ENCODE results near the gene PTTG1IP.

Gene PTTG1IP

DNA sequence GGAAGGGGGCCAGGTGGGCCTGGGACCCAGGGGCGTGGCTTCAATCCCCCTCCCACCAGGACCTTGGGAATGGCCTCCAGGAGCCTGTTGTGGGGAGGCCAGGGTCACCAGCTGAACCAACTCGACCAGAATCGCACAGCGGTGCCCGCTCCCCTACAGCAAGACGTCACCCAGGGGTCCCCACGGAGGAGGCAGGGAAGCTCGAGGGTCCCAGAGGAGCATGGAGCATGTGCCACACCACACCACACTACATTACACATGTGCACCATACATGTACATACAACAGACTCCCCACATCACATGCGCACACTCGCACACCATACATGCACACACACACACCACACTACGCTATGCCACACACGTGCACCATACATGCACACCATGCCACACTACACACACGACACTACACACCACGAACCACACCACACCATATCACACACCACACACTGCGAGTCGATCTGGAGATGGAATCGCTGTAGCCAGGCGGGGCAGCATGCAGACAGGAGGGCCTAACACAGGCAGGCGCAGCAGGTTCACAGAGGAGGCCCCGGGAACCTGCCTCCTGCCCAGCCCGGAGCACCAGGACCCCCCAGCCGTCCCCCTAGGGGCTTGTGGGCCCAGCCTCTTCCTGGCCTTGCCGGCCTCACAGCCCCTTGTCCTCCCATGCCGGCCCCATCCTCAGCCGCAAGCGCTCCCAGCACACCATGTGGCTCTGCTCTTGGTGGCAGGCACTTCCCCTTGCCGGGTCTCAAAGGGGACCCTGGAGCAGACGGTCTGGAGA, 46.6 kb upstream of the PTTG1IP start:
- H2BK5ac ChIP-seq (ENCODE audit: low read length), result peak overlapping the region; percentile 91
- H3K27me3 ChIP-seq (ENCODE audit: control insufficient read depth in 3 of 3, insufficient read depth in 3 of 3, low read depth in 1 of 3, low read length in 3 of 3), result peaks cover 23 to 80% (median 66%) of the 10 kb centered on the region in 3 experiments

DNA sequence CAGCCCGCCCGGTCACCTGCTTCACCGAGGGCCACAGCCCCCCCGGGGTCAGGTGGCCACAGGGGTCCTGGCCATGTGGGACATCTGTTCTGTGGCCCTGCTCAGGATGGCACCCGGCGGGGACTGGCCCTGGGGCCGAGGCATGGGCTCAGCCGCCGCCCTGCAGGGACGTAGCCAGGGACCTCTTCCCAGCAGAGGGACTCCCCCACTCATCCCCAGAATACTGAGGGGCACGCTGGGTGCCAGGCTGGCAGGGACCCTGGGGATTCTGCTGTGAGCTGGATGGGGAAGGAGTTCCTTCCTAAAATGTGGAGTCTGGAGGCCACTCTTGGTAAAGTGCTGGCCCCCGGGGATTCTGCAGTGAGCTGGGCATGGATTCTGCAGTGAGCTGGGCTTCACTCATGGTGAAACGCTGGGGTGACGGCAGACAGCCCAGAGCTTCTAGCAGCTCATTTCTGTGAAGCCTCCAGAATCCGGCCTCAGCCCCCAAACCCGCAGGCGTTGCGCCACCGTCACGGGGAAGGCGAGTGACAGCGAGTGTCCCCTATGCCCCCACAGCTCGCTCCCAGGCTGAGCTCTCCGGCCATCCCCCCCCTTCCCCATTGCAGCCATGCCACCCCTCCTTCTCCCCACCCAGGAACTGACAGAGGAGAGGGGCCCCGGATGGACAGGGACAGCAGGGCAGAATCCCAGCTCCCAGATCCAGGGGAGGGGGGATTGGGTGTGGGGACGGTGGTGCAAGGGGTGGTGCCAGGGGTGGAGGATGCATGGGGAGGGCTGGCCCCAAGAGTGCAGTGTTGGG, 45.8 kb upstream of the PTTG1IP start:
- DNase-seq (ENCODE audit: low spot score), result no peak
- peaks cover 20 to 73% (median 61%) of the 10 kb centered on the region in 3 experiments for H3K27me3 ChIP-seq (ENCODE audit: control insufficient read depth in 3 of 3, insufficient read depth in 3 of 3, low read depth in 1 of 3, low read length in 3 of 3)
- H3K4me3 ChIP-seq (ENCODE audit: low read length in 2 of 2), result no peak overlapping the region

More for the DNA sequence above, 46.6 kb upstream of the PTTG1IP start:
- peak overlapping the region; percentile 86 for H3K18ac ChIP-seq (ENCODE audit: low read length)
- peak overlapping the region; percentile 99 for H3K14ac ChIP-seq (ENCODE audit: low read length)
- peak overlapping the region; percentile 50 for H2BK15ac ChIP-seq (ENCODE audit: low read length)
- peak overlapping the region; percentile 88 for H2BK12ac ChIP-seq (ENCODE audit: low read length)
- peaks cover 3 to 7% of the 10 kb centered on the region in 2 donors for H3K9me3 ChIP-seq (replicated peaks in 1 of 2; ENCODE audit: control insufficient read depth in 2 of 2, insufficient read depth in 1 of 2, low read depth in 1 of 2, low read length in 2 of 2)
- H4K91ac ChIP-seq (ENCODE audit: low read depth, low read length, poor library complexity), result no peak overlapping the region
- peak overlapping the region; percentile 74 for H3K9ac ChIP-seq (ENCODE audit: low read depth, low read length, poor library complexity)
- WGBS, 2 donors (ENCODE audit: extremely low coverage in 2 of 2, insufficient read length in 2 of 2, insufficient replicate concordance in 1 of 2), result 100% methylated on average over 2 of the region's 28 CpGs; no CpG with 5 or more reads in 1 of the 2 donors
- peak overlapping the region; percentile 78 for H3K23ac ChIP-seq (ENCODE audit: low read depth, low read length, poor library complexity)
- peak overlapping the region; percentile 49 for H2AFZ ChIP-seq (ENCODE audit: low read length)
- H3K4ac ChIP-seq (ENCODE audit: low read length), result no peak overlapping the region
- no peak overlapping the region for H2BK120ac ChIP-seq (ENCODE audit: low read depth, low read length)
- no peak for DNase-seq (ENCODE audit: low spot score)
- peak overlapping the region in 1 of 2 donors; percentile 58 for H3K4me3 ChIP-seq (ENCODE audit: low read length in 2 of 2)
- H2AK5ac ChIP-seq (ENCODE audit: low read depth, low read length), result peak overlapping the region; percentile 82
- H3K79me1 ChIP-seq (ENCODE audit: low read depth, low read length), result no peaks in the 10 kb centered on the region
- H3K36me3 ChIP-seq (replicated peaks in 1 of 2; ENCODE audit: control insufficient read depth in 2 of 2, insufficient read depth in 2 of 2, low read length in 2 of 2), result no peaks in the 10 kb centered on the region
- no peak overlapping the region for H4K8ac ChIP-seq (ENCODE audit: low read depth, low read length)
- peaks cover 0 to 1% of the 10 kb centered on the region in 2 donors for H3K4me1 ChIP-seq (ENCODE audit: control insufficient read depth in 2 of 2, insufficient read depth in 1 of 2, low read depth in 1 of 2, low read length in 2 of 2)
- no peak overlapping the region for H3K4me2 ChIP-seq (ENCODE audit: insufficient read depth, low read length, poor library complexity, severe bottlenecking)
- H3K27ac ChIP-seq (replicated peaks; ENCODE audit: low read length), result no peak overlapping the region

DNA sequence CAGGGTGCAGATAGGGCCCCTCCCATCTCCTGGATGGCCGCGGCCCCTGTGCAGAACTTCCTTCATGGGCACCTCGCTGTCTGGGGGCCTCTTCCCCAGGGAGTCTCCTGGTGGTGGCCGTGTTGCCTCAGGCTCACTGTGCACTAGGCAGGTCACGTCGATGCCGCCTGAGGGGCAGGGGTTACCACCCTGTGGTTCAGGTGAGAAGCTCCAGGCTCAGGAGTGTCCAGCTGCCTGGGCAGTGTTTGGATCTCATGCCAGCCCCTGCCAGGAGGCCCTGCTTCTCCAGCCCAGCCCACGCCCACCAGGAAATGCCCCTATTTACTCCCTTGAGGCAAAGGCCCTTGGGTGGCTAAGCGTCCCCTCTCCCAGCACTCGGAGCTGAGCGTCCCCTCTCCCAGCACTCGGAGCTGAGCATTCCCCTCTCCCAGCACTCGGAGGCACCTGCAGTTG, 45.1 kb upstream of the PTTG1IP start:
- Histone ChIP-seq H3K27me3 (ENCODE audit: control insufficient read depth in 3 of 3, insufficient read depth in 3 of 3, low read depth in 1 of 3, low read length in 3 of 3) (peaks cover 18 to 72% (median 62%) of the 10 kb centered on the region in 3 experiments), H2BK120ac (ENCODE audit: low read depth, low read length) (no peak overlapping the region)

More for the DNA sequence above, 45.8 kb upstream of the PTTG1IP start:
- Histone ChIP-seq H3K9ac (ENCODE audit: low read depth, low read length, poor library complexity) (no peak overlapping the region), H2AFZ (ENCODE audit: low read length) (peak overlapping the region; percentile 29), H3K9me3 (replicated peaks in 1 of 2; ENCODE audit: control insufficient read depth in 2 of 2, insufficient read depth in 1 of 2, low read depth in 1 of 2, low read length in 2 of 2) (peaks cover 3% of the 10 kb centered on the region in 2 donors), H2BK15ac (ENCODE audit: low read length) (no peak overlapping the region), H3K27ac (replicated peaks; ENCODE audit: low read length) (no peak overlapping the region), H3K79me1 (ENCODE audit: low read depth, low read length) (no peaks in the 10 kb centered on the region), H3K14ac (ENCODE audit: low read length) (peak overlapping the region; percentile 17), H3K18ac (ENCODE audit: low read length) (peak overlapping the region; percentile 13), H4K91ac (ENCODE audit: low read depth, low read length, poor library complexity) (no peak overlapping the region), H3K4ac (ENCODE audit: low read length) (no peak overlapping the region), H2BK120ac (ENCODE audit: low read depth, low read length) (no peak overlapping the region), H3K23ac (ENCODE audit: low read depth, low read length, poor library complexity) (peak overlapping the region; percentile 35), H2BK5ac (ENCODE audit: low read length) (no peak overlapping the region), H4K8ac (ENCODE audit: low read depth, low read length) (no peak overlapping the region), H2BK12ac (ENCODE audit: low read length) (no peak overlapping the region), H3K4me2 (ENCODE audit: insufficient read depth, low read length, poor library complexity, severe bottlenecking) (peak overlapping the region; percentile 23), H3K4me1 (ENCODE audit: control insufficient read depth in 2 of 2, insufficient read depth in 1 of 2, low read depth in 1 of 2, low read length in 2 of 2) (peaks cover 0 to 1% of the 10 kb centered on the region in 2 donors), H2AK5ac (ENCODE audit: low read depth, low read length) (peak overlapping the region; percentile 36), H3K36me3 (replicated peaks in 1 of 2; ENCODE audit: control insufficient read depth in 2 of 2, insufficient read depth in 2 of 2, low read length in 2 of 2) (no peaks in the 10 kb centered on the region)
- WGBS, 2 donors (ENCODE audit: extremely low coverage in 2 of 2, insufficient read length in 2 of 2, insufficient replicate concordance in 1 of 2), result no CpG with 5 or more reads among the region's 26 CpGs

DNA sequence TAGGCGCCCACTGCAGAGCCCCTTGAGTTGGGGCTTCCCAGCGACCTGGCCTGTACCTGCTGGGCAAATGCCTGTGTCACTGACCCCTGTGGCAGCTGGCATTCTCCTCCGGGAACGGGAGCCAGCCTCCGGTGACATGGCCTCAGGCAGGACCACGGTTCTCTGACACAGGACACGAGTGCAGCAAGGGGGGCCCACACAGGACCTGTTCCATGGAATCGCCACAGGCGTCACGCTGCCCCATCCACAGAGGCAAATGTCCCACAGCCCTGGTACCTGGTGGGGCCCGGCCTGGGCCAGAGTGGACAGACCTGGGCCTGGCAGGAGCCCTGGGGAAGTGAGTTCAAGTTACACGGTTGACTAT, 44.6 kb upstream of the PTTG1IP start:
- no peaks in the 10 kb centered on the region for H3K36me3 ChIP-seq (replicated peaks in 1 of 2; ENCODE audit: control insufficient read depth in 2 of 2, insufficient read depth in 2 of 2, low read length in 2 of 2)
- H3K14ac ChIP-seq (ENCODE audit: low read length), result no peak overlapping the region
- no peak overlapping the region for H2BK15ac ChIP-seq (ENCODE audit: low read length)
- H2BK12ac ChIP-seq (ENCODE audit: low read length), result no peak overlapping the region
- H3K4me1 ChIP-seq (ENCODE audit: control insufficient read depth in 2 of 2, insufficient read depth in 1 of 2, low read depth in 1 of 2, low read length in 2 of 2), result peaks cover 0 to 1% of the 10 kb centered on the region in 2 donors
- H3K27me3 ChIP-seq (ENCODE audit: control insufficient read depth in 3 of 3, insufficient read depth in 3 of 3, low read depth in 1 of 3, low read length in 3 of 3), result peaks cover 18 to 69% (median 61%) of the 10 kb centered on the region in 3 experiments
- H3K23ac ChIP-seq (ENCODE audit: low read depth, low read length, poor library complexity), result no peak overlapping the region
- no peak overlapping the region for H3K4me3 ChIP-seq (ENCODE audit: low read length in 2 of 2)
- H3K27ac ChIP-seq (replicated peaks; ENCODE audit: low read length), result no peak overlapping the region
- H3K79me1 ChIP-seq (ENCODE audit: low read depth, low read length), result no peaks in the 10 kb centered on the region
- no peak overlapping the region for H2BK120ac ChIP-seq (ENCODE audit: low read depth, low read length)
- no peak overlapping the region for H4K8ac ChIP-seq (ENCODE audit: low read depth, low read length)
- H3K4ac ChIP-seq (ENCODE audit: low read length), result no peak overlapping the region
- peak overlapping the region; percentile 54 for H2AK5ac ChIP-seq (ENCODE audit: low read depth, low read length)
- H2BK5ac ChIP-seq (ENCODE audit: low read length), result no peak overlapping the region
- no peak overlapping the region for H4K91ac ChIP-seq (ENCODE audit: low read depth, low read length, poor library complexity)
- peaks cover 0 to 3% of the 10 kb centered on the region in 2 donors for H3K9me3 ChIP-seq (replicated peaks in 1 of 2; ENCODE audit: control insufficient read depth in 2 of 2, insufficient read depth in 1 of 2, low read depth in 1 of 2, low read length in 2 of 2)
- no peak overlapping the region for H3K9ac ChIP-seq (ENCODE audit: low read depth, low read length, poor library complexity)
- H3K18ac ChIP-seq (ENCODE audit: low read length), result no peak overlapping the region
- WGBS, 2 donors (ENCODE audit: extremely low coverage in 2 of 2, insufficient read length in 2 of 2, insufficient replicate concordance in 1 of 2), result no CpG with 5 or more reads among the region's 12 CpGs
- no peak for DNase-seq (ENCODE audit: low spot score)
- H2AFZ ChIP-seq (ENCODE audit: low read length), result no peak overlapping the region
- H3K4me2 ChIP-seq (ENCODE audit: insufficient read depth, low read length, poor library complexity, severe bottlenecking), result no peak overlapping the region

More for the DNA sequence above, 45.1 kb upstream of the PTTG1IP start:
- H2AK5ac ChIP-seq (ENCODE audit: low read depth, low read length), result no peak overlapping the region
- no peaks in the 10 kb centered on the region for H3K79me1 ChIP-seq (ENCODE audit: low read depth, low read length)
- no peak overlapping the region for H3K27ac ChIP-seq (replicated peaks; ENCODE audit: low read length)
- H2BK5ac ChIP-seq (ENCODE audit: low read length), result no peak overlapping the region
- peak overlapping the region; percentile 66 for H3K18ac ChIP-seq (ENCODE audit: low read length)
- no peak overlapping the region for H3K4me2 ChIP-seq (ENCODE audit: insufficient read depth, low read length, poor library complexity, severe bottlenecking)
- H4K91ac ChIP-seq (ENCODE audit: low read depth, low read length, poor library complexity), result no peak overlapping the region
- no peak overlapping the region for H3K4me3 ChIP-seq (ENCODE audit: low read length in 2 of 2)
- H3K9me3 ChIP-seq (replicated peaks in 1 of 2; ENCODE audit: control insufficient read depth in 2 of 2, insufficient read depth in 1 of 2, low read depth in 1 of 2, low read length in 2 of 2), result peaks cover 0 to 3% of the 10 kb centered on the region in 2 donors
- no peak overlapping the region for H2BK15ac ChIP-seq (ENCODE audit: low read length)
- WGBS, 2 donors (ENCODE audit: extremely low coverage in 2 of 2, insufficient read length in 2 of 2, insufficient replicate concordance in 1 of 2), result no CpG with 5 or more reads among the region's 13 CpGs
- no peak overlapping the region for H3K4ac ChIP-seq (ENCODE audit: low read length)
- H3K9ac ChIP-seq (ENCODE audit: low read depth, low read length, poor library complexity), result no peak overlapping the region
- H3K23ac ChIP-seq (ENCODE audit: low read depth, low read length, poor library complexity), result no peak overlapping the region
- no peak overlapping the region for H3K14ac ChIP-seq (ENCODE audit: low read length)
- no peaks in the 10 kb centered on the region for H3K36me3 ChIP-seq (replicated peaks in 1 of 2; ENCODE audit: control insufficient read depth in 2 of 2, insufficient read depth in 2 of 2, low read length in 2 of 2)
- H4K8ac ChIP-seq (ENCODE audit: low read depth, low read length), result no peak overlapping the region
- peaks cover 0 to 1% of the 10 kb centered on the region in 2 donors for H3K4me1 ChIP-seq (ENCODE audit: control insufficient read depth in 2 of 2, insufficient read depth in 1 of 2, low read depth in 1 of 2, low read length in 2 of 2)
- DNase-seq (ENCODE audit: low spot score), result no peak
- peak overlapping the region; percentile 29 for H2AFZ ChIP-seq (ENCODE audit: low read length)
- H2BK12ac ChIP-seq (ENCODE audit: low read length), result no peak overlapping the region

Data from neuronal stem cell (in vitro differentiated cells).